MM.1S (cell line): ENCODE results near the gene CCDC71L.
"Not testable (repeated sequence)": the region's sequence is repeated elsewhere in the genome, so short reads cannot be mapped to it uniquely, and the experiment has no call there.

Source experiments
- DNase-seq: peaks from one replicate; pipeline ENCODE4 v3.0.0-alpha.2; 2015
- H2AFZ ChIP-seq: fragments of 300-600 bp; sonication (generic); 2 replicates; pipeline ENCODE4 v1.6.0; 2016; ENCODE audit warnings: antibody characterized with exemption, low read length
- H3F3A ChIP-seq: fragments of 300-600 bp; sonication (generic); 2 replicates; pipeline ENCODE4 v1.6.1; 2016; ENCODE audit warnings: mild to moderate bottlenecking, antibody characterized with exemption, low read length, moderate library complexity, mixed read lengths; ENCODE audit not compliant: insufficient read depth
- H3K27ac ChIP-seq: fragments of 300-600 bp; sonication (generic); 2 replicates; pipeline ENCODE4 v1.5.1; 2016; ENCODE audit warnings: mild to moderate bottlenecking, low read length
- H3K27me3 ChIP-seq: fragments of 300-600 bp; sonication (generic); replicated peaks from 2 replicates; pipeline ENCODE4 v1.6.0; 2016; ENCODE audit warnings: low read length; ENCODE audit not compliant: insufficient read depth
- H3K36me3 ChIP-seq: fragments of 300-600 bp; sonication (generic); replicated peaks from 2 replicates; pipeline ENCODE4 v1.6.1; 2016; ENCODE audit warnings: mild to moderate bottlenecking, low read length, mixed read lengths; ENCODE audit not compliant: insufficient read depth
- H3K4me1 ChIP-seq: fragments of 300-600 bp; sonication (generic); 2 replicates; pipeline ENCODE4 v1.6.1; 2016; ENCODE audit warnings: low read length, mixed read lengths
- H3K4me2 ChIP-seq: fragments of 300-600 bp; sonication (generic); 2 replicates; pipeline ENCODE4 v1.6.0; 2016; ENCODE audit warnings: low read depth, low read length
- H3K4me3 ChIP-seq: fragments of 300-600 bp; sonication (generic); 2 replicates; pipeline ENCODE4 v1.5.1; 2016; ENCODE audit warnings: low read length, mixed read lengths
- H3K79me2 ChIP-seq: fragments of 300-600 bp; sonication (generic); 2 replicates; pipeline ENCODE4 v1.6.1; 2016; ENCODE audit warnings: mixed run types, low read length, mixed read lengths
- H3K9ac ChIP-seq: fragments of 300-600 bp; sonication (generic); 2 replicates; pipeline ENCODE4 v1.6.1; 2016; ENCODE audit warnings: low read length, mixed read lengths
- H3K9me2 ChIP-seq: fragments of 300-600 bp; sonication (generic); replicated peaks from 2 replicates; pipeline ENCODE4 v1.6.1; 2016; ENCODE audit warnings: mild to moderate bottlenecking, low read length, mixed read lengths; ENCODE audit not compliant: insufficient read depth
- H3K9me3 ChIP-seq: fragments of 300-600 bp; sonication (generic); replicated peaks from 2 replicates; pipeline ENCODE4 v1.6.1; 2016; ENCODE audit warnings: mild to moderate bottlenecking, low read length, mixed read lengths; ENCODE audit not compliant: insufficient read depth
- H4K20me1 ChIP-seq: fragments of 300-600 bp; sonication (generic); 2 replicates; pipeline ENCODE4 v1.6.1; 2016; ENCODE audit warnings: mild to moderate bottlenecking, low read length, moderate library complexity, mixed read lengths; ENCODE audit not compliant: insufficient read depth
- CTCF ChIP-seq: fragments of 300-600 bp; sonication (generic); IDR thresholded peaks from 2 replicates; pipeline ENCODE4 v1.5.1; 2016; ENCODE audit warnings: antibody characterized with exemption, low read length, mixed read lengths
- EZH2 ChIP-seq: fragments of 300-600 bp; sonication (generic); optimal IDR thresholded peaks from 2 replicates; pipeline ENCODE3; 2017; ENCODE audit warnings: low read depth, mild to moderate bottlenecking, antibody characterized with exemption, low read length, mixed read lengths
- EZH2phosphoT487 ChIP-seq: fragments of 300-600 bp; sonication (generic); IDR thresholded peaks from 2 replicates; pipeline ENCODE4 v1.6.1; 2018; ENCODE audit warnings: antibody characterized with exemption, low read length

CCDC71L gene

GRCh38 chr7:106660862-106661720 lies at the start of gene CCDC71L:
Gene CCDC71L, minus strand, starts transcription at chr7:106661158. Its CDS starts 262 bp downstream, at chr7:106660896.
- H3K9me2 ChIP-seq: no peaks in the 10 kb centered on the region
- TF ChIP-seq EZH2 (no peak), EZH2phosphoT487 (no peak), CTCF (no peak)
- H3K4me1 ChIP-seq: peaks cover 17% of the 10 kb centered on the region
- peaks cover 7% of the 10 kb centered on the region; the same call in 1 of the 2 replicates for H3F3A ChIP-seq
- H3K9ac ChIP-seq: peak within 1 kb of the TSS; percentile 83
- peak within 1 kb of the TSS; percentile 74 for H3K4me3 ChIP-seq
- no peaks in the 10 kb centered on the region for H3K27me3 ChIP-seq
- peak within 1 kb of the TSS; percentile 62 for H2AFZ ChIP-seq
- H3K4me2 ChIP-seq: peak within 1 kb of the TSS; percentile 91; the same call in 1 of the 2 replicates
- DNase-seq: peak; percentile 98
- H3K9me3 ChIP-seq: no peaks in the 10 kb centered on the region
- no peaks in the 10 kb centered on the region for H3K36me3 ChIP-seq
- no peaks in the 10 kb centered on the region for H4K20me1 ChIP-seq
- H3K79me2 ChIP-seq: peaks cover 10% of the 10 kb centered on the region; the same call in 1 of the 2 replicates
- H3K27ac ChIP-seq: peak within 1 kb of the TSS; percentile 64; the same call in 1 of the 2 replicates

GRCh38 chr7:106709604-106710003 lies 48.6 kb upstream of the CCDC71L start:
- H3K27ac ChIP-seq: not testable (repeated sequence)

GRCh38 chr7:106704000-106704840 lies 43.3 kb upstream of the CCDC71L start:
- peaks cover 17% of the 10 kb centered on the region for H3F3A ChIP-seq
- H4K20me1 ChIP-seq: no peaks in the 10 kb centered on the region
- peak overlapping the region; percentile 14 for H3K4me3 ChIP-seq
- peaks cover 22% of the 10 kb centered on the region for H3K4me1 ChIP-seq
- TF ChIP-seq CTCF: no peak
- no peak for TF ChIP-seq EZH2phosphoT487
- no peak for TF ChIP-seq EZH2
- no peaks in the 10 kb centered on the region for H3K9me3 ChIP-seq
- peak overlapping the region; percentile 69 for H3K4me2 ChIP-seq
- H2AFZ ChIP-seq: peak overlapping the region; percentile 61
- H3K9ac ChIP-seq: peak overlapping the region; percentile 49
- H3K36me3 ChIP-seq: no peaks in the 10 kb centered on the region
- DNase-seq: peak; percentile 79
- no peaks in the 10 kb centered on the region for H3K79me2 ChIP-seq
- H3K27me3 ChIP-seq: no peaks in the 10 kb centered on the region
- no peaks in the 10 kb centered on the region for H3K9me2 ChIP-seq
- H3K27ac ChIP-seq: peak overlapping the region; percentile 83

More at GRCh38 chr7:106709604-106710003, 48.6 kb upstream of the CCDC71L start:
- not testable (repeated sequence) for H3K4me3 ChIP-seq, H3K4me2 ChIP-seq, H4K20me1 ChIP-seq, H2AFZ ChIP-seq, H3K27me3 ChIP-seq, H3K36me3 ChIP-seq, H3K79me2 ChIP-seq, H3K9me2 ChIP-seq, H3F3A ChIP-seq, H3K9me3 ChIP-seq, H3K9ac ChIP-seq
- peaks cover 10% of the 10 kb centered on the region for H3K4me1 ChIP-seq
- DNase-seq: peak; percentile 4
